Measurements from ENCODE around the gene TMEM231.

DNA sequence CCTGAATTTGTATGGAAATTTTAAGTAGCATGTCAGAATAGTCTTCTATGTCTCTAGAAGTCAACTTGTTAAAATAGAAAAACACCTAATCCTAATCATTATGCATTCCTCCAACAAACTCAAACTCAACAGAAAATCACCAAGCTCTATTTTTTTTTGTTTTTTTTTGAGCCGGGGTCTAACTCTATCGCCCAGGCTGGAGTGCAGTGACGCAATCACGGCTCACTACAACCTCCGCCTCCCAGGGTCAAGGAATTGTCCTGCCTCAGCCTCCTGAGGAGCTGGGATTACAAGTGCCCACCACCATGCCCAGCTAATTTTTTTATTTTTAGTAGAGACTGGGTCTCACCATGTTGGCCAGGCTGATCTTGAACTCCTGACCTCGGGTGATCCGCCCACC lies 9.8 kb downstream of the TMEM231 start:
- TF ChIP-seq, protein P1, sequence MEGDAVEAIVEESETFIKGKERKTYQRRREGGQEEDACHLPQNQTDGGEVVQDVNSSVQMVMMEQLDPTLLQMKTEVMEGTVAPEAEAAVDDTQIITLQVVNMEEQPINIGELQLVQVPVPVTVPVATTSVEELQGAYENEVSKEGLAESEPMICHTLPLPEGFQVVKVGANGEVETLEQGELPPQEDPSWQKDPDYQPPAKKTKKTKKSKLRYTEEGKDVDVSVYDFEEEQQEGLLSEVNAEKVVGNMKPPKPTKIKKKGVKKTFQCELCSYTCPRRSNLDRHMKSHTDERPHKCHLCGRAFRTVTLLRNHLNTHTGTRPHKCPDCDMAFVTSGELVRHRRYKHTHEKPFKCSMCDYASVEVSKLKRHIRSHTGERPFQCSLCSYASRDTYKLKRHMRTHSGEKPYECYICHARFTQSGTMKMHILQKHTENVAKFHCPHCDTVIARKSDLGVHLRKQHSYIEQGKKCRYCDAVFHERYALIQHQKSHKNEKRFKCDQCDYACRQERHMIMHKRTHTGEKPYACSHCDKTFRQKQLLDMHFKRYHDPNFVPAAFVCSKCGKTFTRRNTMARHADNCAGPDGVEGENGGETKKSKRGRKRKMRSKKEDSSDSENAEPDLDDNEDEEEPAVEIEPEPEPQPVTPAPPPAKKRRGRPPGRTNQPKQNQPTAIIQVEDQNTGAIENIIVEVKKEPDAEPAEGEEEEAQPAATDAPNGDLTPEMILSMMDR (IDR thresholded peaks at IDR 0.05; ENCODE audit: extremely low read depth in 1 of 2, insufficient read depth in 1 of 2, low read depth in 1 of 2, low read length in 2 of 2), result no peak
- TF ChIP-seq MYC (IDR thresholded peaks at IDR 0.05; ENCODE audit: low read depth, low read length), result no peak
